GM18909 (cell line): ENCODE results near the gene COX19.
A peak's percentile ranks its signal among the peaks of the same experiment; 100 is the strongest.

Source experiments
- ATAC-seq: cut with Tn5 transposase; IDR thresholded peaks from one replicate; pipeline ENCODE4 v1.9.1; 2021; ENCODE audit warnings: mild to moderate bottlenecking; ENCODE audit not compliant: unreplicated experiment, poor library complexity

COX19 gene

GRCh38 chr7:974820-975681, at the start of gene COX19:
Gene COX19, minus strand, starts transcription at chr7:975549. Its CDS starts 40 bp downstream, at chr7:975509.
- peak; percentile 67 for ATAC-seq

GRCh38 chr7:1024331-1024841, 49.0 kb upstream of the COX19 start:
- peak; percentile 53 for ATAC-seq

- ATAC-seq: no peak
Observed at GRCh38 chr7:1022801-1023465, 47.6 kb upstream of the COX19 start.

DNA sequence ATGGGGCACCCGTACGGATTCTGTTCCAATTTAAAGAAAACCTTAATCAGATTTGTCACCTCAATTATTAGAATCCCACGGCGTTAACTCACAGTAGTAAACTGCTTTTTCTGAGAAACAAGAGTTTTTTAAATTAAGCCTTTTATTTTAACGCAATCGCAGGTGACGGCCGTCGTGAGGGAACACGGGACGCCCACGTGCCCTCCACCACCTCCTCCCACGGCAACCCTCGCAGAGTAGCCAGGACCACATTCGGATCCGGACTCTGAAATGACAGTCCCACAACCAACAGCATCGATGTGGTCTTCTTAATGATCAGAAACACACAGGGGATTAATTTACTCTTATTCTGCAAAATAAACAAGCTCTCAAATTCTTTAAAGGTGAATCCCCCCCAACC, 47.0 kb upstream of the COX19 start:
- no peak for ATAC-seq

DNA sequence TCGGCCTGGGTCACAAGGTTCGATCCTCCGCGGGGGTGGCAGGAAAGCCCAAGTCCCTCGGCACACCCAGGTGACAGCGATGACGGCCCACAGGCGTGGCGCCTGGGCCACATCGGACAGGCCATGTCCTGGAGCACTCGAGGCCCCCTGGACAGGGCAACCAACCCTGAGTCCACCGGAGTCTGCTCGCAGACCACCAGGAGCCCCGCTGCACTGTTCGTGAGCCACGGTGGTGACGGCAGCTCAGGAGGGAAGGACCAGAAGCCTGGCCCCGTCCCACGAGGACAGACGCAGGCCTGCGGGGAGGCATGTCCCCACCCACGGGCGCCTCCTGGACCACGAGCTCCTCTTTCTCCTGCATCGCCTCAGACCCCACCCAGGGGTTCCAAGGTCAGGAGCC, 46.6 kb upstream of the COX19 start:
- ATAC-seq: no peak

DNA sequence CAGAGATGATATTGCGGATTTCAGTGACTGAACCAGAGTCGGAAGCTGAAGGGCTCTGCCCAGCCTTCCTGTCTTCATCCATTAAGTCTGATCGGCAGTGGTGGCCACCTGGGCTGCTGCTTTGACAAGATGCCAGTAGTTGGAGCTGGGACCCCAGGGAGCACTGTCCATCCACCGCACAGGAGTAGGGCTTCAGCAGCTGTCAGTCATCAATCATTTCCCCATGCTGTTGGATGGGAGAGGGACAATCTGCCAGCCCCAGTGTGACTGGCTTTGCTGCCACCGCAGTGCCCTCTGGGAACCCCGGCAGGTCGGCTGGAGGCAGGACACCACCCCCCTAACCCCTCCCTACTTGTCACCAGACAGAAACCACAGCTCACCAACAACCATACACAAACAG, 46.0 kb upstream of the COX19 start:
- no peak for ATAC-seq

- no peak for ATAC-seq
Observed at GRCh38 chr7:1020849-1021251, 45.5 kb upstream of the COX19 start.

- no peak for ATAC-seq
Observed at GRCh38 chr7:1019789-1020610, 44.7 kb upstream of the COX19 start.

DNA sequence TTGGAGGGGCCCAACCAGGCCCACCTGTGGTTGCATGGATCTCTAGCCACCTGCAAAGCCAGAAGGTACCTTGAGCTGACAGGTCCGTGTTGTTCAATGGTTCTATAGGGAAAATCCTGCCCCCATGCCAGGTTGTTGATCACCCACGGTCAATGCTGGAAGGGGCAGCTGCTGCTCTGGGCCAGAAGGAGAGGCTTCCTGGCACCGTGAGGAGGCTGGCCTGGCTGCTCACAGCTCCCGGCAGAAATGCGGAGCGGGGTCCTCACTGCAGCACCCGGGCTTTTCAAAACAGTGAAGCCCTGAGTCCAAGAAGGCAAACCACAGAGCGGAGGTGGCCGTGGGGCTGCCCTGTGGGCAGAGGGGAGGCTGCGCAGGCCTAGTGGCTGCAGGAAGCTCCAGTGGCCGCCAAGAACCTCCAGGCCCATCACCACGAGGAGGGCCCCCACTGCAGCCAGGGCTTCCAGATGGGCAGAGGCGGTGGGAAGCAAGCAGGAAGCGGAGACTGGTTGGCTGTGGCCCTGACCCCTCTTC, 44.0 kb upstream of the COX19 start:
- ATAC-seq: no peak

DNA sequence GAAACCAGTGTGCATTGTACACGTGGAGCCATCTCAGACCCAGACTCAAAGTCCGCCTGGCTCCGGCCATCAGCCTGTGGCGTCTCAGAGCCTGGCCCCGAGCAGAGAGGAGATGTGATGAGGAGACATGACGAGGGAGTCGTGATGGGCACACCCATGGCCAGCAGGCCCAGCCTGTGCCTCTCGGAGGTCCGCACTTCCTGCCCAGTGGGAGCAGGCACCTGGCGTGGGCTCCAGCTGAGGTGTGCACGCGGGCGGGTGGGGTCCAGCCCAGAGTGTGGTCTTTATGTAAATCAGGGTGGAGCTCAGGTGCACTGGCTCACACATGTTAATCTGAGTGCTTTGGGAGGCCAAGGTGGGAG, 43.0 kb upstream of the COX19 start:
- no peak for ATAC-seq

DNA sequence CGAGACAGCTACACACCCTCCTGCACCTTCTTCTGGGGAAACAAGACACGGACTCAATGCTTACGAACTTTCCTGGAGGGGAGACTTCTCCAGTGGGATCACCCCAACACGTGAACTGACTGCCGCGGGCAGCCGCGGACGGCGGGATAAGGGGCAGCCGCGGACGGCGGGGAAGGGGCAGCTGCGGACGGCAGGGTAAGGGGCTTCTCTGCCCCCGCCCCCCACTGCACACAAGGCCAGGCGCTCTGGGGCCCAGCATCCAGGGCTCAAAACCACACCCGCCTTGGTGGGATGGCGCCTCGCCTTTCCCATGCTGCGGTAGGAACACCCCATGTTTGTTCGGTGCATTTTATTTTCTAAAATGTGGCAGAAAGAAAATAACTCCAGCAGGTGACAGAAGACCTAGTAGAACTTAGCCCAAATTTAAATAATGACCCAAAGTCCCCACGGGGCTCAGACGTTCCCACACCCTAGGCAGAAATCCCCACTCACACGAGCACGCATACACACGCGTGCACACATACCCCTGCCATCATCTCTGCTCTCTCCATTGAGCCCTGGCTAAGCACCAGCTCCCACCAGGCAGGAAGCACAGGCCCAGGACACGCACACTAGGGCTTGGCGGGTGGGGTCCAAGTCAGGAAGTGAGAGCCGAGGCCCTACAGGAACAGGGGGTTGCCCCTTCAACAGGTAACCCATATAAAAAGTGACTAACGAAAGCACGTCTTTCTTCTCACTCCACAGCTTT, 42.4 kb upstream of the COX19 start:
- ATAC-seq: no peak

DNA sequence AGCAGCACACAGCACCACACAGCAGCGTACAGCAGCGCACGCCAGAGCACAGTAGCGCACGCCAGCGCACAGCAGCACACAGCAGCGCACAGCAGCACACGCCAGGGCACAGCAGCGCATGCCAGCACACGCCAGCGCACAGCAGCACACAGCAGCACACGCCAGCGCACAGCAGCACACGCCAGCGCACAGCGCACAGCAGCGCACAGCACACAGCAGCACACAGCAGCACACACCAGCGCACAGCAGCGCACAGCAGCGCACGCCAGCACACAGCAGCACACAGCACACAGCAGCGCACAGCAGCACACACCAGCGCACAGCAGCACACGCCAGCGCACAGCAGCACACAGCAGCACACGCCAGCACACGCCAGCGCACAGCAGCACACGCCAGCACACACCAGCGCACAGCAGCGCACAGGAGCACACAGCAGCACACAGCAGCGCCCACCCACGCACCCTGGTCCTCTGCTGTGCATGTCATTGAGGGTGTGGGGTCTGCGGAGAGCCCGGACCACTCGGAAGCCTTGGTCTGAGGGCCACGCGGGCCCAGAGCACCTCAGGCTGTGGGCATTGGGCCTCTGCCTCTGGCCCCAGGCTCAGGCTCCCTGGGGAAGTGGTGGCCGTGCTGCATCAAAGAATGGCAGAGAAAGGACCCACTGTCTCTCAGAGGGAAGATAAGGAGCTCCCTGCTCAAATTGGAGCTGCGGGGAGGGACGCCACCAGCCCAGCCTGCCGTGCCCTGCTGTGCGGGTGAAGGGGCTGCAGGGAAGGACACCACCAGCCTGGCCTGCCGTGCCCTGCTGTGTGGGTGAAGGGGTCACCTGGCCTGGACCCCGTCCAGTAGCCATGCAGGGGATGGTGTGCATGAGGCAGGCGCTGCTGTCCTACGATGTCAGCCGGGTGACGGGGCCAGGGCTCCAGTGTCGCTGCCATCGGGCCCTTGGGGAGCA, 41.5 kb upstream of the COX19 start:
- no peak for ATAC-seq

DNA sequence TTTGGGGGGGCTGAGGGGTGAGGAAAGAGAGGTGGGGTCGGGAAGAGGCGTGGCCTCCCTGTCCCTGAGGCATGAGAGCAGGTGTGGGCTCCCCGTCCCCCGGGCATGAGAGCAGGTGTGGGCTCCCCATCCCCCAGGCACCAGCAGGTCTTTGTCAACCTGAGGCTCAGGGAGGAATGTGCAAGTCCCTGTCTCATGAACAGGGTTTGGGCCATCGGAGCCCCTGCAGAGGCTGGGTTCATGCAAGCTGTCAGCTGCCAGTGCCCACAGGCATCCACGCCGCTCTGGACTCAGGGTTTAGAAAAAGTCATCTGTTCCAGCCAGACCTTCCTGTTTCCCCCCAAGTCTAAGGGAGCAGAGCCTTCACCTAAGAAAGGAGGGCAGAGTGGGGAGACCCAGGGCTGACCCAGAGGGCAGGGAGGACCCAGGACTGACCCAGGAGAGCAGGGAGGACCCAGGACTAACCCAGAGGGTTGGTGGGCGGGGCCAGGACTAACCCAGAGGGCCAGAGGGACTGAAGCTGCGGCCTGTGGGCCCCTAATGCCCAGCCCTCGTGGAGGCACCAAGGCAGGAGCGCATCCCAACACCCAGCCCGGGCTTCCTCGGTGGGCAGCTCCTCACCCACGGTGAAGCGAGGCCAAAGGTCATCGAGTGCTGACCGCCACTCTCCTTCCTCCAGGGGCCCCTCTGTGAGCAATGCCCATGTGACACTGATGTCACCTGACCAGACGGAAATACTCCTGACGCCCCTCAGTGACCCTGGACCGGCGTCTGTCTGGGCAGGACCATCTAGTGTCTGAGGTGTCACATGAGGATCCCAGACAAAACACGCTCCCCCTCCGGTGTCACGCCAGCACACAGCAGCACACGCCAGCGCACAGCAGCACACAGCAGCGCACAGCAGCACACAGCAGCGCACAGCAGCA, 40.1 kb upstream of the COX19 start:
- ATAC-seq: no peak

GRCh38 chr7:1014681-1015080, 39.3 kb upstream of the COX19 start:
- no peak for ATAC-seq

- ATAC-seq: no peak
Observed at GRCh38 chr7:1013581-1013980, 38.2 kb upstream of the COX19 start.

GRCh38 chr7:1012716-1013095, 37.4 kb upstream of the COX19 start:
- no peak for ATAC-seq

GRCh38 chr7:1012004-1012715, 36.8 kb upstream of the COX19 start:
- no peak for ATAC-seq
